WTC11 (cell line): ENCODE data around the gene SCUBE3.

Experiments
- ATF2 ChIP-seq: sonication (generic); formaldehyde crosslinking; IDR thresholded peaks from 2 replicates; pipeline ENCODE4 v1.8.1; 2022; ENCODE audit warnings: low read depth, missing genetic modification reagents, borderline replicate concordance
- CTCF ChIP-seq: fragments of 200-600 bp; IDR thresholded peaks from 2 replicates; pipeline ENCODE4 v1.8.0; 2022; ENCODE audit warnings: antibody characterized with exemption
- E2F1 ChIP-seq: sonication (generic); formaldehyde crosslinking; IDR thresholded peaks from 2 replicates; pipeline ENCODE4 v1.8.0; 2022; ENCODE audit warnings: mild to moderate bottlenecking, missing genetic modification reagents
- ELF4 ChIP-seq: sonication (generic); formaldehyde crosslinking; IDR thresholded peaks from 2 replicates; pipeline ENCODE4 v1.8.1; 2022; ENCODE audit warnings: low read depth, mild to moderate bottlenecking, moderate library complexity, missing genetic modification reagents
- ESRRA ChIP-seq: sonication (generic); formaldehyde crosslinking; IDR thresholded peaks from 2 replicates; pipeline ENCODE4 v1.8.1; 2022; ENCODE audit warnings: mild to moderate bottlenecking, missing genetic modification reagents, borderline replicate concordance
- HMGA2 ChIP-seq: fragments of 250-450 bp; sonication (Bioruptor Pico); IDR thresholded peaks from 2 replicates; pipeline ENCODE4 v1.4.0; 2021; ENCODE audit warnings: mild to moderate bottlenecking, moderate library complexity
- IRF1 ChIP-seq: sonication (generic); formaldehyde crosslinking; IDR thresholded peaks from 2 replicates; pipeline ENCODE4 v1.8.0; 2023; ENCODE audit warnings: missing genetic modification reagents
- MAX ChIP-seq: sonication (generic); formaldehyde crosslinking; IDR thresholded peaks from 2 replicates; pipeline ENCODE4 v1.8.0; 2022; ENCODE audit warnings: mild to moderate bottlenecking, missing genetic modification reagents
- NR2C2 ChIP-seq: sonication (generic); formaldehyde crosslinking; IDR thresholded peaks from 2 replicates; pipeline ENCODE4 v1.8.0; 2022; ENCODE audit warnings: mild to moderate bottlenecking, missing genetic modification reagents
- SP1 ChIP-seq: sonication (generic); formaldehyde crosslinking; conservative IDR thresholded peaks from 2 replicates; pipeline ENCODE4 v1.8.1; 2022; ENCODE audit warnings: missing genetic modification reagents
- USF2 ChIP-seq: sonication (generic); formaldehyde crosslinking; IDR thresholded peaks from 2 replicates; pipeline ENCODE4 v1.8.1; 2023; ENCODE audit warnings: mild to moderate bottlenecking, missing genetic modification reagents, moderate library complexity
- ZBTB43 ChIP-seq: sonication (generic); formaldehyde crosslinking; IDR thresholded peaks from 2 replicates; pipeline ENCODE4 v1.8.1; 2023; ENCODE audit warnings: mild to moderate bottlenecking, missing genetic modification reagents
- ZNF219 ChIP-seq: sonication (generic); formaldehyde crosslinking; IDR thresholded peaks from 2 replicates; pipeline ENCODE4 v1.8.0; 2023; ENCODE audit warnings: missing genetic modification reagents, mild to moderate bottlenecking, borderline replicate concordance

GRCh38 chr6:35262596-35262995 lies 48.8 kb downstream of the SCUBE3 start:
- TF ChIP-seq NR2C2 (CRISPR knock-in tag) (no peak), IRF1 (no peak), USF2 (CRISPR knock-in tag) (no peak), ATF2 (CRISPR knock-in tag) (no peak), CTCF (no peak), ESRRA (CRISPR knock-in tag) (no peak), SP1 (no peak), ZNF219 (CRISPR knock-in tag) (no peak), E2F1 (CRISPR knock-in tag) (no peak), MAX (CRISPR knock-in tag) (no peak), HMGA2 (CRISPR knock-in tag) (no peak), ZBTB43 (CRISPR knock-in tag) (no peak), ELF4 (CRISPR knock-in tag) (no peak)
